AG09309 (cell line): ENCODE measurements around the gene RCCD1.
A peak's percentile ranks its signal among the peaks of the same experiment; 100 is the strongest.

Experiments used
- DNase-seq: peaks from one replicate; pipeline ENCODE4 v3.0.0-alpha.2; 2010; ENCODE audit warnings: low read depth
- H3K4me3 ChIP-seq: 2 replicates; pipeline ENCODE4 v1.5.1; 2011; ENCODE audit warnings: mild to moderate bottlenecking, low read depth, low read length, moderate library complexity; ENCODE audit not compliant: control insufficient read depth
- CTCF ChIP-seq: IDR thresholded peaks from 2 replicates; pipeline ENCODE4 v1.5.1; 2011; ENCODE audit warnings: mild to moderate bottlenecking, low read depth, low read length, inconsistent platforms; ENCODE audit not compliant: insufficient read depth, control insufficient read depth; ENCODE audit errors: missing control alignments

RCCD1 gene

GRCh38 chr15:90968434-90968833 lies 13.8 kb downstream of the RCCD1 start:
- no peak overlapping the region for H3K4me3 ChIP-seq
- no peak for TF ChIP-seq CTCF
- DNase-seq, result no peak

- no peak for DNase-seq
- TF ChIP-seq CTCF, result no peak
- no peak overlapping the region for H3K4me3 ChIP-seq
Observed at GRCh38 chr15:90970274-90970673, 15.6 kb downstream of the RCCD1 start.

DNA sequence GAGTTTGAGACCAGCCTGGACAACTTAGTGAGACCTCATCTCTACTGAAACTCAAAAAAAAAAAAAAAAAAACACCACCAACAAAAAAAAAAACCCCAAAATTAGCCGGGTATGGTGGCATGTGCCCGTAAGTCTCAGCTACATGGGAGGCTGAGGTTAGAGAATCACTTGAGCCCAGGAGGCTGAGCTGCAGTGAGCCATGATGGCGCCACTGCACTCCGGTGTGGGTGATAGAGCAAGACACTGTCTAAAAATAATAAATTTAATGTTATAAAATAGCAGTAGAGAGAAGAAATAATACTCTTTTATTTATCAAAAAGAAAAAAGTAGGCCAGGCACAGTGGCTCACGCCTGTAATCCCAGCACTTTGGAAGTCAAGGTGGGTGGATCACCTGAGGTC lies 17.4 kb downstream of the RCCD1 start:
- DNase-seq, result no peak
- no peak overlapping the region for H3K4me3 ChIP-seq
- TF ChIP-seq CTCF, result no peak

DNA sequence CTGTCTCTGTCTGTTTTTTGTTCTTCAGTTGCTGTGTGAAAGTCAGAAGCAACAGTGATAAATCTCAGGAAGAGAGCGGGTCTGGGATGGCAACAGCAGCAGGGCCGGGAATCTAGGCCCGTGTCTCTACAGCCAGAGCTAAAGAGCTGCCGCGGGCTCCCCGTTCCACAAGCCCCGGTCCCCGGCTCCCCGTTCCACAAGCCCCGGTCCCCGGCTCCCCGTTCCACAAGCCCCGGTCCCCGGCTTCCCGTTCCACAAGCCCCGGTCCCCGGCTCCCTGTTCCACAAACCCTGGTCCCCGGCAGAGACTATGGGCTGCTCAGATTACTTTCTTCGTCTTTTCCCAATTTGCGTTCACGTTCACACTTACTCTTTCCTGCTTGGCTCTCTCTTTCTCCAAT lies 19.5 kb downstream of the RCCD1 start:
- TF ChIP-seq CTCF, result no peak
- H3K4me3 ChIP-seq, result no peak overlapping the region
- no peak for DNase-seq

- no peak overlapping the region for H3K4me3 ChIP-seq
- DNase-seq, result no peak
- no peak for TF ChIP-seq CTCF
Observed at GRCh38 chr15:90979582-90979981, 24.9 kb downstream of the RCCD1 start.

DNA sequence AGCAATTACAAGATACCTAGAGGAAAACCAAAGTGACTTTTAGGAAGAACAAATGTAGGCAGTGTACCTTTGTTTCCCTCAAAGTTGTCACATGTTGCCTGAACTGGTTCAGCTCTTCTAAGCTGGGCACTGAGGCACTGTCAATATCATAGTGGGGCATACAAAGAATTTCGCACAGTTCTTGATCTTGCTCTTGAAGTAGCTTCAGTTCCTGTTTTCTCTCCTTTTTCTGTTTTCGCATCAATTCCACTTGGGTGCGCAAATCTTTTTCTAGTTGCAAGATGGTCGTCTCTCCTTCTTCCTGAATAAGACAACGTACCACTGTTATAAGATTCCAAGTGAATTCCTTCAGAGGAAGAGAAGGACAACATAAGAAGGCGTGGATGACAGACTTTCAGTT lies 27.0 kb downstream of the RCCD1 start:
- DNase-seq, result no peak
- H3K4me3 ChIP-seq, result no peak overlapping the region
- no peak for TF ChIP-seq CTCF

GRCh38 chr15:90982135-90982534 lies 27.5 kb downstream of the RCCD1 start:
- no peak overlapping the region for H3K4me3 ChIP-seq
- no peak for TF ChIP-seq CTCF
- DNase-seq, result peak; percentile 25
